HCT116 (cell line): Measurements from ENCODE around the gene SPINK5. TPM values are rescaled to one million over a fixed set of nuclear protein-coding genes. Genes with fewer than 3 reads are reported as not detected.

Experiments
- ATAC-seq: fragments of 200-7000 bp; cut with Tn5 transposase; 2 replicates; pipeline ENCODE4 v1.9.1; 2020; ENCODE audit warnings: mild to moderate bottlenecking, moderate library complexity
- BruUV-seq: library from RNA; stranded (reverse); fragments of 400-500 nt; replicated peaks from 2 replicates; lab custom pipeline; 2021; lab: Mats Ljungman, UMichigan
- CTCF ChIA-PET: fragments of 300-600 bp; sonication (Branson Sonifier 250); formaldehyde crosslinking; loops from one replicate; lab custom pipeline; 2021; ENCODE audit warnings: antibody characterized with exemption; lab: Charles Lee
- POLR2A ChIA-PET: fragments of 300-600, 350-600 bp; sonication (Branson Sonifier 250); formaldehyde crosslinking; loops from one replicate; lab custom pipeline; 2021; ENCODE audit warnings: antibody characterized with exemption; lab: Charles Lee
- RAD21 ChIA-PET, 2 experiments: fragments of 300-600 bp; sonication (Branson Sonifier 250); formaldehyde crosslinking; loops; one replicate each; lab custom pipeline; 2023; ENCODE audit warnings: low total read pairs in 2 of 2; ENCODE audit not compliant: uncharacterized antibody in 2 of 2, unreplicated experiment in 2 of 2, low non-redundant PET in 1 of 2; lab: Charles Lee
- DNase-seq: peaks from one replicate; pipeline ENCODE4 v3.0.0-alpha.2; 2010; ENCODE audit warnings: low read depth, low spot score
- H2AFZ ChIP-seq: fragments of 200-600 bp; shearing (Covaris generic), sonication (generic); 2 replicates; pipeline ENCODE4 v1.6.1; 2017; ENCODE audit warnings: low read depth, mixed run types, mixed read lengths, antibody characterized with exemption, low read length; ENCODE audit not compliant: poor library complexity, severe bottlenecking
- H3K27ac ChIP-seq: 2 replicates; pipeline ENCODE4 v1.5.1; 2012; ENCODE audit warnings: low read depth, low read length
- H3K27me3 ChIP-seq: fragments of 200-600 bp; sonication (generic); 2 replicates; pipeline ENCODE4 v1.6.1; 2016; ENCODE audit warnings: mixed run types, low read length, mixed read lengths; ENCODE audit not compliant: insufficient read depth
- H3K36me3 ChIP-seq, 2 experiments: fragments of 200-500 bp in 1 of 2; fragments of 200-600 bp in 1 of 2; sonication (Bioruptor generic) in 1 of 2; sonication (generic) in 1 of 2; 2 replicates each; pipeline versions ENCODE4 v1.5.1 to v1.6.1; 2014 to 2016; ENCODE audit warnings: low read length in 2 of 2, inconsistent platforms in 1 of 2, mixed read lengths in 1 of 2, mixed run types in 1 of 2; ENCODE audit not compliant: insufficient read depth in 2 of 2, control insufficient read depth in 1 of 2
- H3K4me1 ChIP-seq, 2 experiments: fragments of 200-600 bp in 1 of 2; sonication (generic) in 1 of 2; 2 replicates each; pipeline versions ENCODE4 v1.5.1 to v1.6.1; 2012 to 2017; ENCODE audit warnings: low read length in 2 of 2, inconsistent platforms in 1 of 2, mild to moderate bottlenecking in 1 of 2, mixed read lengths in 1 of 2, mixed run types in 1 of 2, moderate library complexity in 1 of 2; ENCODE audit not compliant: insufficient read depth in 2 of 2, control insufficient read depth in 1 of 2
- H3K4me2 ChIP-seq: fragments of 200-600 bp; sonication (generic); 2 replicates; pipeline ENCODE4 v1.6.1; 2017; ENCODE audit warnings: mixed run types, low read length, mixed read lengths
- H3K4me3 ChIP-seq, 2 experiments: fragments of 200-600 bp in 1 of 2; sonication (generic) in 1 of 2; replicated peaks in 1 of 2; 2 replicates each; pipeline ENCODE4 v1.5.1; 2011 to 2016; ENCODE audit warnings: low read length in 2 of 2, control low read depth in 1 of 2, low read depth in 1 of 2, mild to moderate bottlenecking in 1 of 2, mixed read lengths in 1 of 2, mixed run types in 1 of 2
- H3K79me2 ChIP-seq: fragments of 200-600 bp; sonication (generic); 2 replicates; pipeline ENCODE4 v1.6.1; 2017; ENCODE audit warnings: mild to moderate bottlenecking, mixed run types, low read length, moderate library complexity, mixed read lengths; ENCODE audit not compliant: insufficient read depth
- H3K9ac ChIP-seq: fragments of 200-600 bp; sonication (generic); 2 replicates; pipeline ENCODE4 v1.6.1; 2016; ENCODE audit warnings: low read length, mixed read lengths
- H3K9me2 ChIP-seq: fragments of 200-600 bp; sonication (generic), shearing (Covaris generic); 2 replicates; pipeline ENCODE4 v1.6.1; 2017; ENCODE audit warnings: mixed run types, mild to moderate bottlenecking, moderate library complexity; ENCODE audit not compliant: insufficient read depth
- H3K9me3 ChIP-seq, 2 experiments: fragments of 200-500 bp in 1 of 2; fragments of 200-600 bp in 1 of 2; sonication (Bioruptor generic) in 1 of 2; sonication (generic) in 1 of 2; 2 replicates each; pipeline ENCODE4 v1.6.1; 2014 to 2017; ENCODE audit warnings: low read length in 2 of 2, mixed read lengths in 2 of 2, inconsistent platforms in 1 of 2, low read depth in 1 of 2, mild to moderate bottlenecking in 1 of 2, mixed run types in 1 of 2, moderate library complexity in 1 of 2; ENCODE audit not compliant: control insufficient read depth in 1 of 2, insufficient read depth in 1 of 2
- H4K20me1 ChIP-seq: fragments of 200-600 bp; sonication (generic), shearing (Covaris generic); 2 replicates; pipeline ENCODE4 v1.6.1; 2017; ENCODE audit warnings: mixed run types, mild to moderate bottlenecking, moderate library complexity; ENCODE audit not compliant: insufficient read depth
- CBX3 ChIP-seq: IDR thresholded peaks from 2 replicates; pipeline ENCODE4 v1.6.1; 2012; ENCODE audit warnings: low read depth
- CEBPB ChIP-seq: IDR thresholded peaks from 2 replicates; pipeline ENCODE4 v1.6.1; 2012; ENCODE audit warnings: low read depth
- EGR1 ChIP-seq: IDR thresholded peaks from 2 replicates; pipeline ENCODE4 v1.6.1; 2012; ENCODE audit warnings: low read depth
- ELF1 ChIP-seq: IDR thresholded peaks from 2 replicates; pipeline ENCODE4 v1.6.1; 2012; ENCODE audit warnings: low read depth, borderline replicate concordance
- EZH2phosphoT487 ChIP-seq: fragments of 200-600 bp; IDR thresholded peaks from 2 replicates; pipeline ENCODE4 v1.6.1; 2018; ENCODE audit warnings: antibody characterized with exemption, borderline replicate concordance
- FOSL1 ChIP-seq: IDR thresholded peaks from 2 replicates; pipeline ENCODE4 v1.6.1; 2012; ENCODE audit warnings: low read depth
- POLR2AphosphoS5 ChIP-seq: IDR thresholded peaks from 2 replicates; pipeline ENCODE4 v1.6.1; 2011; ENCODE audit warnings: mild to moderate bottlenecking, low read depth, low read length, moderate library complexity
- SIN3A ChIP-seq: IDR thresholded peaks from 2 replicates; pipeline ENCODE4 v1.6.1; 2012; ENCODE audit warnings: low read depth
- SP1 ChIP-seq: IDR thresholded peaks from 2 replicates; pipeline ENCODE4 v1.6.1; 2012; ENCODE audit warnings: low read depth
- TCF7L2 ChIP-seq: IDR thresholded peaks from 2 replicates; pipeline ENCODE4 v1.7.0; 2011; ENCODE audit warnings: borderline replicate concordance, inconsistent platforms; ENCODE audit not compliant: insufficient read depth, insufficient read length; ENCODE audit errors: extremely low read depth
- YY1 ChIP-seq: IDR thresholded peaks from 2 replicates; pipeline ENCODE4 v1.6.1; 2011; ENCODE audit warnings: low read length, low read depth, moderate library complexity, mild to moderate bottlenecking; ENCODE audit not compliant: insufficient replicate concordance; ENCODE audit errors: extremely low read depth
- ZFX ChIP-seq: fragments of 450-650 bp; IDR thresholded peaks from 2 replicates; pipeline ENCODE4 v1.6.1; 2017
- ZNF274 ChIP-seq: fragments of 200-500 bp; sonication (Bioruptor generic); IDR thresholded peaks from 2 replicates; pipeline ENCODE4 v1.6.1; 2014; ENCODE audit warnings: mild to moderate bottlenecking, low read depth, low read length, inconsistent platforms
- intact Hi-C: fragments of 100-400 bp; cut with micrococcal nuclease; formaldehyde crosslinking; loops from 2 replicates; pipeline ENCODE4 v1.10.0; 2022
- total RNA-seq: library from RNA; stranded (reverse); gene quantifications from one replicate; pipeline ENCODE4 v1.2.1, GENCODE V29; 2021; ENCODE audit not compliant: unreplicated experiment
- TF ChIP-seq, protein P1 (sequence below): IDR thresholded peaks from 2 replicates; pipeline ENCODE4 v1.6.1; 2011; ENCODE audit warnings: mild to moderate bottlenecking, low read length, moderate library complexity; ENCODE audit not compliant: insufficient replicate concordance; ENCODE audit errors: extremely low read depth
- TF ChIP-seq, protein P2 (sequence below), 3 experiments: fragments of 200-600 bp in 1 of 3; sonication (generic) in 1 of 3; IDR thresholded peaks in 2 of 3; conservative IDR thresholded peaks in 1 of 3; 2 replicates each; pipeline ENCODE4 v1.5.1; 2012 to 2017; ENCODE audit warnings: low read depth in 2 of 3, low read length in 2 of 3, antibody characterized with exemption in 1 of 3, borderline replicate concordance in 1 of 3, control low read depth in 1 of 3, mild to moderate bottlenecking in 1 of 3, mixed read lengths in 1 of 3, mixed run types in 1 of 3, moderate library complexity in 1 of 3; ENCODE audit not compliant: insufficient read depth in 1 of 3

Gene SPINK5
- total RNA-seq, 1 experiment from 2014 or later = not detected

DNA sequence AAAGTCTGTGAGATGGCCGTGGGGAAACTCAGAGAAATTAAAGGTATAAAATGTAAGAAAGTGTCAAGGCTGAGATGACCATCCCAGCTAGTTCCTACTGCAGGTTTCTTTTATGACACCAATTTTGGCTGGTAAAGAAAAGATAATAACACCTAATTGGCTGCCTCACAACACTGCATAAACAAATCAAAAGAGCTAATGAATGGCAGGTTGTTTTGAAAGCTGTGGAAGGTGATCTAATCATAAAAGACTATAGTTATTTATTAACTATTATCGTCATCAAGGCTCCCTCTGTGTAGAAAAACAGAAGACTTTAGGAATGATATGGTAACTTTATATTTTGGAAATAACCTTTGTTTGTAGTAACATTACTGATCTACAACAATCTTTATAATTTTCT, 3.5 kb upstream of the SPINK5 start:
- H3K4me3 ChIP-seq = no peak overlapping the region
- ChIA-PET CTCF (no interaction called here), POLR2A (no interaction called here), RAD21 (no interaction called here)
- no peak overlapping the region for H3K27ac ChIP-seq
- H3K9me3 ChIP-seq = no peaks in the 10 kb centered on the region; a peak in 2 of 4 replicates
- no peaks in the 10 kb centered on the region; the same call in 1 of the 2 replicates for H3K27me3 ChIP-seq
- no peaks in the 10 kb centered on the region for H3K9me2 ChIP-seq
- no peaks in the 10 kb centered on the region for H3K36me3 ChIP-seq
- H4K20me1 ChIP-seq = no peaks in the 10 kb centered on the region
- intact Hi-C loops = no loop called here
- no peak overlapping the region for H3K9ac ChIP-seq
- TF ChIP-seq ELF1 (no peak), CEBPB (no peak)
- no peaks in the 10 kb centered on the region for H3K79me2 ChIP-seq
- ATAC-seq (no peak), DNase-seq (no peak)
- no peak overlapping the region for H2AFZ ChIP-seq
- H3K4me2 ChIP-seq = no peak overlapping the region
- no TSS peak for BruUV-seq
- no peaks in the 10 kb centered on the region for H3K4me1 ChIP-seq

DNA sequence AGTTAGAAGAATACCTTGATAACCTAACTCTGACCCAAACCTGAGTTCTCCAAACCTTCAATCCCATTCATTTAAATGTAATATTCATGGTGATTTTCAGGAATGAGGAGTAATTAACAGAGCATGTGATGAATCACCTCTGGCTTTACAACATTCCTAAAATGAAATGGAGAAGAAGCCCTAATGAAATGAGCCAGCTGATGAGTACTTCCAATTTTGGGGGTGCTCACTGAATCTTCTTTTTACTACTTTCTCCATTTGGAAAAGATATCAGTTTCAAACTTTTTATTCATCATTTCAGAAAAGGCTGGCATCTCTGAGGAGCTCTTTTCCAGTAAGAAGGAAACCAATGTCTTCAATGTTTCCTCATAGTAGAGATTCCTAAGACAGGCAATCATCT, 2.9 kb upstream of the SPINK5 start:
- BruUV-seq = no TSS peak
- Histone ChIP-seq H3K4me3 (no peak overlapping the region), H4K20me1 (no peaks in the 10 kb centered on the region), H2AFZ (no peak overlapping the region), H3K4me1 (no peaks in the 10 kb centered on the region), H3K27me3 (no peaks in the 10 kb centered on the region; the same call in 1 of the 2 replicates), H3K79me2 (no peaks in the 10 kb centered on the region), H3K9ac (no peak overlapping the region), H3K4me2 (no peak overlapping the region), H3K27ac (no peak overlapping the region), H3K9me2 (no peaks in the 10 kb centered on the region), H3K9me3 (no peaks in the 10 kb centered on the region; a peak in 1 of 4 replicates), H3K36me3 (no peaks in the 10 kb centered on the region)
- no peak for TF ChIP-seq FOSL1
- no peak for TF ChIP-seq YY1
- no peak for TF ChIP-seq SP1
- TF ChIP-seq ZFX = no peak
- TF ChIP-seq TCF7L2 = no peak
- no peak for TF ChIP-seq EZH2phosphoT487
- TF ChIP-seq POLR2AphosphoS5 = no peak
- TF ChIP-seq CBX3 = no peak
- no peak for TF ChIP-seq SIN3A
- TF ChIP-seq CEBPB = no peak
- no peak for TF ChIP-seq EGR1
- no peak for TF ChIP-seq ZNF274
- TF ChIP-seq, protein P1, sequence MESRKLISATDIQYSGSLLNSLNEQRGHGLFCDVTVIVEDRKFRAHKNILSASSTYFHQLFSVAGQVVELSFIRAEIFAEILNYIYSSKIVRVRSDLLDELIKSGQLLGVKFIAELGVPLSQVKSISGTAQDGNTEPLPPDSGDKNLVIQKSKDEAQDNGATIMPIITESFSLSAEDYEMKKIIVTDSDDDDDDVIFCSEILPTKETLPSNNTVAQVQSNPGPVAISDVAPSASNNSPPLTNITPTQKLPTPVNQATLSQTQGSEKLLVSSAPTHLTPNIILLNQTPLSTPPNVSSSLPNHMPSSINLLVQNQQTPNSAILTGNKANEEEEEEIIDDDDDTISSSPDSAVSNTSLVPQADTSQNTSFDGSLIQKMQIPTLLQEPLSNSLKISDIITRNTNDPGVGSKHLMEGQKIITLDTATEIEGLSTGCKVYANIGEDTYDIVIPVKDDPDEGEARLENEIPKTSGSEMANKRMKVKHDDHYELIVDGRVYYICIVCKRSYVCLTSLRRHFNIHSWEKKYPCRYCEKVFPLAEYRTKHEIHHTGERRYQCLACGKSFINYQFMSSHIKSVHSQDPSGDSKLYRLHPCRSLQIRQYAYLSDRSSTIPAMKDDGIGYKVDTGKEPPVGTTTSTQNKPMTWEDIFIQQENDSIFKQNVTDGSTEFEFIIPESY = no peak
- TF ChIP-seq, protein P2, sequence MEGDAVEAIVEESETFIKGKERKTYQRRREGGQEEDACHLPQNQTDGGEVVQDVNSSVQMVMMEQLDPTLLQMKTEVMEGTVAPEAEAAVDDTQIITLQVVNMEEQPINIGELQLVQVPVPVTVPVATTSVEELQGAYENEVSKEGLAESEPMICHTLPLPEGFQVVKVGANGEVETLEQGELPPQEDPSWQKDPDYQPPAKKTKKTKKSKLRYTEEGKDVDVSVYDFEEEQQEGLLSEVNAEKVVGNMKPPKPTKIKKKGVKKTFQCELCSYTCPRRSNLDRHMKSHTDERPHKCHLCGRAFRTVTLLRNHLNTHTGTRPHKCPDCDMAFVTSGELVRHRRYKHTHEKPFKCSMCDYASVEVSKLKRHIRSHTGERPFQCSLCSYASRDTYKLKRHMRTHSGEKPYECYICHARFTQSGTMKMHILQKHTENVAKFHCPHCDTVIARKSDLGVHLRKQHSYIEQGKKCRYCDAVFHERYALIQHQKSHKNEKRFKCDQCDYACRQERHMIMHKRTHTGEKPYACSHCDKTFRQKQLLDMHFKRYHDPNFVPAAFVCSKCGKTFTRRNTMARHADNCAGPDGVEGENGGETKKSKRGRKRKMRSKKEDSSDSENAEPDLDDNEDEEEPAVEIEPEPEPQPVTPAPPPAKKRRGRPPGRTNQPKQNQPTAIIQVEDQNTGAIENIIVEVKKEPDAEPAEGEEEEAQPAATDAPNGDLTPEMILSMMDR (IDR thresholded peaks at IDR 0.05 in 2 of 3, conservative IDR thresholded peaks at IDR 0.05 in 1 of 3; ENCODE audit: borderline replicate concordance in 1 of 3, insufficient read depth in 1 of 3, low read depth in 2 of 3, low read length in 2 of 3) = no peak
- intact Hi-C loops = no loop called here
- ChIA-PET POLR2A (no interaction called here), RAD21 (no interaction called here), CTCF (no interaction called here)
- no peak for ATAC-seq
- DNase-seq = no peak
